CD4-positive, CD25-positive, alpha-beta regulatory T cell (primary cell): ENCODE measurements around the gene IL4R. TPM values are rescaled to one million over a fixed set of nuclear protein-coding genes. Genes with fewer than 3 reads are reported as not detected.

Experiments used
- ATAC-seq, 2 donors: fragments of 150-1000 bp; cut with Tn5 transposase; one replicate each; pipeline ENCODE4 v1.10.0; 2021; ENCODE audit warnings: low read depth in 2 of 2, moderate number of reproducible peaks in 2 of 2, moderate library complexity in 1 of 2
- DNase-seq, 3 donors: peaks; one replicate each; pipeline versions ENCODE4 v3.0.0 to v3.0.0-alpha.2; 2012 to 2022; ENCODE audit warnings: mixed read lengths in 1 of 3
- H3K27ac ChIP-seq: one replicate; pipeline ENCODE4 v1.7.0; 2013; ENCODE audit warnings: mild to moderate bottlenecking, low read length; ENCODE audit not compliant: insufficient read depth, poor library complexity, severe bottlenecking
- H3K27me3 ChIP-seq: one replicate; pipeline ENCODE4 v1.7.0; 2013; ENCODE audit warnings: low read length; ENCODE audit not compliant: control insufficient read depth, insufficient read depth
- H3K36me3 ChIP-seq: one replicate; pipeline ENCODE4 v1.7.0; 2013; ENCODE audit warnings: mild to moderate bottlenecking, low read length, moderate library complexity; ENCODE audit not compliant: control insufficient read depth, insufficient read depth
- H3K4me1 ChIP-seq: 2 replicates; pipeline ENCODE4 v1.7.0; 2013; ENCODE audit warnings: mild to moderate bottlenecking, low read length; ENCODE audit not compliant: insufficient read depth, control insufficient read depth, poor library complexity, severe bottlenecking
- H3K4me3 ChIP-seq: one replicate; pipeline ENCODE4 v1.7.0; 2013; ENCODE audit warnings: low read depth, mild to moderate bottlenecking, low read length, moderate library complexity
- H3K9me3 ChIP-seq, 2 experiments: 1 replicate in 1 of 2; 2 replicates in 1 of 2; pipeline ENCODE4 v1.7.0; 2013; ENCODE audit warnings: low read length in 2 of 2, mild to moderate bottlenecking in 1 of 2, moderate library complexity in 1 of 2; ENCODE audit not compliant: control insufficient read depth in 2 of 2
- H3K27ac Mint-ChIP-seq, 3 donors: one replicate each; pipeline ENCODE4 v1.8.0; 2020 to 2022; ENCODE audit warnings: mild to moderate bottlenecking in 3 of 3, mixed read lengths in 3 of 3, moderate library complexity in 2 of 3
- H3K27me3 Mint-ChIP-seq: one replicate; pipeline ENCODE4 v1.8.0; 2022; ENCODE audit warnings: mild to moderate bottlenecking, mixed read lengths
- H3K36me3 Mint-ChIP-seq: one replicate; pipeline ENCODE4 v1.8.0; 2020; ENCODE audit warnings: mixed read lengths
- H3K4me1 Mint-ChIP-seq, 4 donors: one replicate each; pipeline ENCODE4 v1.8.0; 2020 to 2022; ENCODE audit warnings: mixed read lengths in 4 of 4, mild to moderate bottlenecking in 1 of 4
- H3K4me3 Mint-ChIP-seq, 4 donors: one replicate each; pipeline ENCODE4 v1.8.0; 2020 to 2022; ENCODE audit warnings: mild to moderate bottlenecking in 4 of 4, mixed read lengths in 4 of 4, moderate library complexity in 3 of 4
- H3K9me3 Mint-ChIP-seq, 7 donors: one replicate each; pipeline ENCODE4 v1.8.0; 2020 to 2022; ENCODE audit warnings: mixed read lengths in 7 of 7, mild to moderate bottlenecking in 3 of 7, moderate library complexity in 2 of 7
- polyA plus RNA-seq, 4 donors: library from polyadenylated mRNA; unstranded; fragments of 300-500 nt; fragmentation: Illumina TruSeq; gene quantifications; one replicate each; pipeline ENCODE4 v1.2.3, GENCODE V29; 2021
- total RNA-seq: library from RNA; stranded (reverse); gene quantifications from one replicate; pipeline ENCODE4 v1.2.3, GENCODE V29; 2022

Gene IL4R
- total and polyA plus RNA-seq, 5 donors from 2014 or later, result 21.2 to 160 (median 27.4) TPM

- H3K9me3 ChIP-seq, result no peaks in the 10 kb centered on the region
- no peak overlapping the region for H3K4me3 Mint-ChIP-seq
- H3K36me3 Mint-ChIP-seq, result no peaks in the 10 kb centered on the region
- H3K27ac ChIP-seq, result no peak overlapping the region
- peaks cover 51% of the 10 kb centered on the region for H3K4me1 ChIP-seq
- DNase-seq (peak in 1 of 3 donors; percentile 34), ATAC-seq (no peak)
- H3K27me3 Mint-ChIP-seq, result no peaks in the 10 kb centered on the region
- peaks cover 11 to 48% (median 22%) of the 10 kb centered on the region in 4 donors for H3K4me1 Mint-ChIP-seq
- H3K9me3 Mint-ChIP-seq, result peaks cover 0 to 4% (median 0%) of the 10 kb centered on the region in 7 donors
- no peak overlapping the region for H3K4me3 ChIP-seq
- H3K36me3 ChIP-seq, result no peaks in the 10 kb centered on the region
- no peak overlapping the region for H3K27ac Mint-ChIP-seq
- no peaks in the 10 kb centered on the region for H3K27me3 ChIP-seq
These were observed 60.5 kb downstream of the IL4R start for GRCh38 chr16:27374221-27374803.

- H3K9me3 ChIP-seq, result no peaks in the 10 kb centered on the region
- Mint-ChIP-seq H3K4me1 (peaks cover 11 to 47% (median 20%) of the 10 kb centered on the region in 4 donors), H3K27ac (no peak overlapping the region), H3K27me3 (no peaks in the 10 kb centered on the region), H3K9me3 (peaks cover 0 to 3% (median 0%) of the 10 kb centered on the region in 7 donors), H3K4me3 (no peak overlapping the region), H3K36me3 (no peaks in the 10 kb centered on the region)
- peak in 1 of 3 donors; percentile 40 for DNase-seq
- no peaks in the 10 kb centered on the region for H3K36me3 ChIP-seq
- peaks cover 52% of the 10 kb centered on the region for H3K4me1 ChIP-seq
- peak overlapping the region; percentile 53 for H3K27ac ChIP-seq
- no peak overlapping the region for H3K4me3 ChIP-seq
- ATAC-seq, result no peak
- no peaks in the 10 kb centered on the region for H3K27me3 ChIP-seq
These were observed 61.1 kb downstream of the IL4R start for GRCh38 chr16:27374804-27375425.

- Histone ChIP-seq H3K27me3 (no peaks in the 10 kb centered on the region), H3K36me3 (no peaks in the 10 kb centered on the region), H3K4me1 (peaks cover 42% of the 10 kb centered on the region), H3K4me3 (peak overlapping the region; percentile 51), H3K27ac (peak overlapping the region; percentile 44), H3K9me3 (no peaks in the 10 kb centered on the region)
- peak in 2 of 3 donors; percentile 36 to 83 for DNase-seq
- H3K9me3 Mint-ChIP-seq, result peaks cover 0 to 2% (median 0%) of the 10 kb centered on the region in 7 donors
- no peaks in the 10 kb centered on the region for H3K36me3 Mint-ChIP-seq
- peak overlapping the region; percentile 45 to 85 (median 70) for H3K4me3 Mint-ChIP-seq
- H3K27me3 Mint-ChIP-seq, result no peaks in the 10 kb centered on the region
- ATAC-seq, result peak; percentile 75 to 80
- H3K27ac Mint-ChIP-seq, result peak overlapping the region; percentile 87 to 93 (median 89)
- H3K4me1 Mint-ChIP-seq, result peaks cover 15 to 44% (median 29%) of the 10 kb centered on the region in 4 donors
These were observed 64.1 kb downstream of the IL4R start for GRCh38 chr16:27377666-27378485.

- no peak overlapping the region for H3K4me3 ChIP-seq
- peak; percentile 20 to 46 for ATAC-seq
- H3K4me3 Mint-ChIP-seq, result peak overlapping the region in 3 of 4 donors; percentile 16 to 76 (median 42)
- peak overlapping the region; percentile 18 for H3K27ac ChIP-seq
- no peaks in the 10 kb centered on the region for H3K36me3 Mint-ChIP-seq
- H3K4me1 Mint-ChIP-seq, result peaks cover 15 to 44% (median 30%) of the 10 kb centered on the region in 4 donors
- H3K36me3 ChIP-seq, result no peaks in the 10 kb centered on the region
- H3K4me1 ChIP-seq, result peaks cover 35% of the 10 kb centered on the region
- H3K27me3 ChIP-seq, result no peaks in the 10 kb centered on the region
- H3K27me3 Mint-ChIP-seq, result no peaks in the 10 kb centered on the region
- DNase-seq, result peak in 1 of 3 donors; percentile 65
- H3K9me3 ChIP-seq, result peaks cover 0 to 1% of the 10 kb centered on the region in 2 experiments
- H3K9me3 Mint-ChIP-seq, result peaks cover 0 to 2% (median under 1%) of the 10 kb centered on the region in 7 donors
- H3K27ac Mint-ChIP-seq, result peak overlapping the region; percentile 86 to 87 (median 87)
These were observed 65.2 kb downstream of the IL4R start for GRCh38 chr16:27378871-27379481.

GRCh38 chr16:27379919-27380318 lies 66.1 kb downstream of the IL4R start:
- H3K27ac ChIP-seq, result no peak overlapping the region
- no peaks in the 10 kb centered on the region for H3K27me3 ChIP-seq
- Mint-ChIP-seq H3K4me1 (peaks cover 15 to 47% (median 34%) of the 10 kb centered on the region in 4 donors), H3K36me3 (peaks cover 4% of the 10 kb centered on the region), H3K27me3 (no peaks in the 10 kb centered on the region), H3K9me3 (peaks cover 0 to 7% (median 1%) of the 10 kb centered on the region in 7 donors), H3K4me3 (peak overlapping the region in 1 of 4 donors; percentile 22), H3K27ac (peak overlapping the region in 1 of 3 donors; percentile 87)
- H3K4me1 ChIP-seq, result peaks cover 26% of the 10 kb centered on the region
- peaks cover 0 to 2% of the 10 kb centered on the region in 2 experiments for H3K9me3 ChIP-seq
- H3K36me3 ChIP-seq, result no peaks in the 10 kb centered on the region
- ATAC-seq (no peak), DNase-seq (no peak)
- no peak overlapping the region for H3K4me3 ChIP-seq

- no peaks in the 10 kb centered on the region for H3K27me3 Mint-ChIP-seq
- no peak overlapping the region for H3K4me3 Mint-ChIP-seq
- H3K27ac Mint-ChIP-seq, result peak overlapping the region in 2 of 3 donors; percentile 16 to 63
These were observed 67.5 kb downstream of the IL4R start for GRCh38 chr16:27381236-27381635.

More at GRCh38 chr16:27381236-27381635, 67.5 kb downstream of the IL4R start:
- Histone ChIP-seq H3K27me3 (no peaks in the 10 kb centered on the region), H3K4me1 (peaks cover 23% of the 10 kb centered on the region), H3K36me3 (no peaks in the 10 kb centered on the region), H3K27ac (no peak overlapping the region), H3K9me3 (peaks cover 0 to 2% of the 10 kb centered on the region in 2 experiments), H3K4me3 (no peak overlapping the region)
- DNase-seq, result no peak
- ATAC-seq, result no peak
- Mint-ChIP-seq H3K4me1 (peaks cover 15 to 44% (median 34%) of the 10 kb centered on the region in 4 donors), H3K36me3 (peaks cover 4% of the 10 kb centered on the region), H3K9me3 (peaks cover 0 to 7% (median 1%) of the 10 kb centered on the region in 7 donors)
